Measurements from ENCODE around the gene ZBED4. TPM values are rescaled to one million over a fixed set of nuclear protein-coding genes. Genes with fewer than 3 reads are reported as not detected.

Gene ZBED4
- total and polyA plus RNA-seq, 2 experiments from 2014 or later: 8.5 to 31.9 TPM

GRCh38 chr22:49929994-49930575 lies 76.4 kb downstream of the ZBED4 start (continued):
- TF ChIP-seq ZNF462 (CRISPR knock-in tag; IDR thresholded peaks at IDR 0.05) (no peak), CREB1 (CRISPR knock-in tag; IDR thresholded peaks at IDR 0.05; ENCODE audit: low read depth) (no peak)

- peaks cover 2% of the 10 kb centered on the region; the same call in 1 of the 3 replicates for H3K36me3 Mint-ChIP-seq (ENCODE audit: low read depth)
- H3K27ac ChIP-seq (ENCODE audit: low read depth): no peak overlapping the region
- H3K4me2 ChIP-seq: no peak overlapping the region
- H2AFZ ChIP-seq: no peak overlapping the region
- no peaks in the 10 kb centered on the region for H3K79me2 ChIP-seq (replicated peaks; ENCODE audit: insufficient read depth)
- no peak overlapping the region for H3K4me3 ChIP-seq
- H4K20me1 ChIP-seq (replicated peaks; ENCODE audit: insufficient read depth): no peaks in the 10 kb centered on the region
- peak; percentile 43 for DNase-seq (ENCODE audit: low spot score)
- no peaks in the 10 kb centered on the region for H3K9me3 Mint-ChIP-seq
- H3K27me3 Mint-ChIP-seq (ENCODE audit: insufficient read depth, low read depth, poor library complexity): peaks cover 18% of the 10 kb centered on the region
- peaks cover 9% of the 10 kb centered on the region for H3K4me1 Mint-ChIP-seq
- peaks cover 2% of the 10 kb centered on the region; the same call in 1 of the 2 replicates for H3K4me1 ChIP-seq (ENCODE audit: insufficient read depth)
- no peaks in the 10 kb centered on the region for H3K36me3 ChIP-seq (ENCODE audit: insufficient read depth)
- H3K4me3 Mint-ChIP-seq: no peak overlapping the region
- H3K27ac Mint-ChIP-seq: no peak overlapping the region
- no peaks in the 10 kb centered on the region for H3K9me2 ChIP-seq (ENCODE audit: insufficient read depth)
- no peaks in the 10 kb centered on the region; the same call in 1 of the 2 replicates for H3F3A ChIP-seq (replicated peaks; ENCODE audit: low read depth)
- no peak for ATAC-seq
- peaks cover 9% of the 10 kb centered on the region for H3K27me3 ChIP-seq (ENCODE audit: insufficient read depth)
- TF ChIP-seq REST (IDR thresholded peaks at IDR 0.05; ENCODE audit: unreplicated experiment) (no peak), CTCF (conservative IDR thresholded peaks at IDR 0.05; ENCODE audit: low read depth in 2 of 2) (peak; percentile 27 to 71), ETS1 (IDR thresholded peaks at IDR 0.05) (no peak), CREB1 (CRISPR knock-in tag; IDR thresholded peaks at IDR 0.05; ENCODE audit: low read depth) (no peak), EZH2 (IDR thresholded peaks at IDR 0.05; ENCODE audit: low read depth, unreplicated experiment) (no peak)
Observed at GRCh38 chr22:49930596-49931412, 77.2 kb downstream of the ZBED4 start.
